HepG2 (cell line): ENCODE measurements around the gene FAAP20. TPM values are rescaled to one million over a fixed set of nuclear protein-coding genes. Genes with fewer than 3 reads are reported as not detected.

Experiments used
- BCL6 ChIP-seq: IDR thresholded peaks from 2 replicates; pipeline ENCODE4 v1.6.1; 2016; ENCODE audit warnings: missing genetic modification reagents, missing compliant biosample characterization
- CBX1 ChIP-seq: IDR thresholded peaks from one replicate; pipeline ENCODE4 v1.6.1; 2016; ENCODE audit warnings: antibody characterized with exemption, low read depth
- FIP1L1 ChIP-seq: fragments of 200-400 bp; formaldehyde crosslinking; IDR thresholded peaks from 2 replicates; pipeline ENCODE4 v1.6.1; 2018; ENCODE audit warnings: low read depth, mild to moderate bottlenecking, low read length, moderate library complexity, borderline replicate concordance; ENCODE audit not compliant: insufficient read depth
- GPBP1L1 ChIP-seq: sonication (generic); formaldehyde crosslinking; IDR thresholded peaks from 2 replicates; pipeline ENCODE4 v1.5.0; 2020; ENCODE audit warnings: mild to moderate bottlenecking, missing genetic modification reagents
- KAT2B ChIP-seq: fragments of 150-350 bp; IDR thresholded peaks from 2 replicates; pipeline ENCODE4 v1.6.1; 2014; ENCODE audit warnings: low read depth, low read length, borderline replicate concordance
- LCORL ChIP-seq, 2 experiments: fragments of 450-650 bp in 1 of 2; sonication (generic) in 1 of 2; formaldehyde crosslinking in 1 of 2; IDR thresholded peaks; 2 replicates each; pipeline versions ENCODE4 v1.5.0 to v1.6.1; 2017 to 2020; ENCODE audit warnings: antibody characterized with exemption in 1 of 2, missing genetic modification reagents in 1 of 2
- MIXL1 ChIP-seq: IDR thresholded peaks from 2 replicates; pipeline ENCODE4 v1.6.1; 2016
- MTERF4 ChIP-seq: sonication (generic); formaldehyde crosslinking; IDR thresholded peaks from 2 replicates; pipeline ENCODE4 v1.8.0; 2023; ENCODE audit warnings: mild to moderate bottlenecking, missing genetic modification reagents
- ONECUT2 ChIP-seq: sonication (generic); formaldehyde crosslinking; IDR thresholded peaks from 2 replicates; pipeline ENCODE4 v1.4.0; 2020; ENCODE audit warnings: missing genetic modification reagents
- RNF2 ChIP-seq: fragments of 450-650 bp; conservative IDR thresholded peaks from 2 replicates; pipeline ENCODE4 v1.6.1; 2016; ENCODE audit warnings: low read depth
- SP1 ChIP-seq, 2 experiments: fragments of 450-650 bp in 1 of 2; sonication (generic) in 1 of 2; formaldehyde crosslinking in 1 of 2; IDR thresholded peaks; 2 replicates each; pipeline versions ENCODE4 v1.4.0 to v1.6.1; 2016 to 2020; ENCODE audit warnings: missing genetic modification reagents in 1 of 2
- SP4 ChIP-seq: sonication (generic); formaldehyde crosslinking; IDR thresholded peaks from 2 replicates; pipeline ENCODE4 v1.8.1; 2023; ENCODE audit warnings: mild to moderate bottlenecking, missing genetic modification reagents
- SSRP1 ChIP-seq: IDR thresholded peaks from 2 replicates; pipeline ENCODE4 v1.6.1; 2016; ENCODE audit warnings: control low read depth
- TRIM24 ChIP-seq: sonication (generic); formaldehyde crosslinking; IDR thresholded peaks from 2 replicates; pipeline ENCODE4 v1.8.0; 2022; ENCODE audit warnings: mild to moderate bottlenecking, missing genetic modification reagents
- U2AF2 ChIP-seq: fragments of 200-400 bp; formaldehyde crosslinking; IDR thresholded peaks from 2 replicates; pipeline ENCODE4 v1.6.1; 2017; ENCODE audit warnings: low read depth, mild to moderate bottlenecking, low read length
- USF2 ChIP-seq, 2 experiments: sonication (generic) in 1 of 2; formaldehyde crosslinking in 1 of 2; IDR thresholded peaks; 2 replicates each; pipeline versions ENCODE4 v1.5.1 to v1.6.1; 2011 to 2020; ENCODE audit warnings: borderline replicate concordance in 1 of 2, low read depth in 1 of 2, low read length in 1 of 2, mild to moderate bottlenecking in 1 of 2, missing genetic modification reagents in 1 of 2, moderate library complexity in 1 of 2
- ZBTB43 ChIP-seq: sonication (generic); formaldehyde crosslinking; conservative IDR thresholded peaks from 2 replicates; pipeline ENCODE4 v1.4.0; 2020; ENCODE audit warnings: missing genetic modification reagents
- ZNF296 ChIP-seq: sonication (generic); formaldehyde crosslinking; conservative IDR thresholded peaks from 2 replicates; pipeline ENCODE4 v1.5.0; 2020; ENCODE audit warnings: mild to moderate bottlenecking, missing genetic modification reagents
- ZNF543 ChIP-seq: sonication (generic); formaldehyde crosslinking; IDR thresholded peaks from 2 replicates; pipeline ENCODE4 v1.4.0; 2020; ENCODE audit warnings: mild to moderate bottlenecking, missing genetic modification reagents
- ZNF569 ChIP-seq: sonication (generic); formaldehyde crosslinking; IDR thresholded peaks from 2 replicates; pipeline ENCODE4 v1.5.0; 2020; ENCODE audit warnings: mild to moderate bottlenecking, missing genetic modification reagents, moderate library complexity, borderline replicate concordance
- ZNF598 ChIP-seq: sonication (generic); formaldehyde crosslinking; IDR thresholded peaks from 2 replicates; pipeline ENCODE4 v1.5.1; 2020; ENCODE audit warnings: mild to moderate bottlenecking, missing genetic modification reagents, borderline replicate concordance
- polyA plus RNA-seq, 8 experiments: library from polyadenylated mRNA; depleted of rRNA in 3 of 8; stranded (reverse) in 7 of 8; unstranded in 1 of 8; fragments of >200 nt; fragmentation: Illumina TruSeq in 4 of 8; extraction: Trizol in 4 of 8; gene quantifications; 2 replicates each; pipeline versions ENCODE4 v1.2.1 to v1.2.3, GENCODE V29; 2011 to 2016; ENCODE audit warnings: low read depth in 4 of 8, missing spikeins in 1 of 8, mixed read lengths in 1 of 8; ENCODE audit not compliant: insufficient read depth in 1 of 8
- total RNA-seq, 5 experiments: library from RNA; depleted of rRNA; stranded (reverse); fragments of >200 nt; fragmentation: Illumina TruSeq; extraction: Trizol; gene quantifications; 2 replicates each; pipeline ENCODE4 v1.2.3, GENCODE V29; 2016; ENCODE audit warnings: low read depth in 1 of 5

FAAP20 gene
- total and polyA plus RNA-seq, 2 of the 13 experiments (the other 11 are each of a cell fraction or from before 2014, with no cell fraction given) = 9.6 to 10.8 TPM

- TF ChIP-seq USF2 (IDR thresholded peaks at IDR 0.05; ENCODE audit: low read depth, low read length) (no peak), USF2 (CRISPR knock-in tag; IDR thresholded peaks at IDR 0.05; ENCODE audit: borderline replicate concordance) (no peak), ONECUT2 (CRISPR knock-in tag) (no peak), GPBP1L1 (CRISPR knock-in tag) (no peak), MIXL1 (CRISPR knock-in tag) (no peak), MTERF4 (CRISPR knock-in tag) (no peak), TRIM24 (CRISPR knock-in tag) (no peak), SSRP1 (CRISPR knock-in tag) (no peak), U2AF2 (no peak), ZBTB43 (no peak), KAT2B (no peak), ZNF296 (no peak), ZNF569 (CRISPR knock-in tag) (no peak), SP1 (IDR thresholded peaks at IDR 0.05) (no peak), SP1 (CRISPR knock-in tag; IDR thresholded peaks at IDR 0.05) (no peak), RNF2 (peak; percentile 43; the same call in 1 of the 2 replicates), ZNF543 (CRISPR knock-in tag) (peak; percentile 47; the same call in 1 of the 2 replicates), FIP1L1 (no peak), SP4 (peak; percentile 60; the same call in 1 of the 2 replicates), CBX1 (no peak), BCL6 (CRISPR knock-in tag) (no peak), LCORL (IDR thresholded peaks at IDR 0.05) (no peak), LCORL (CRISPR knock-in tag; IDR thresholded peaks at IDR 0.05) (peak; percentile 61; the same call in 1 of the 2 replicates), ZNF598 (peak; percentile 28; the same call in 1 of the 2 replicates)
These were observed 34.7 kb upstream of the FAAP20 start (continued) for GRCh38 chr1:2229037-2229864.
